SW480 (cell line): ENCODE results near the gene PCSK5.
"Not testable (repeated sequence)": the region's sequence is repeated elsewhere in the genome, so short reads cannot be mapped to it uniquely, and the experiment has no call there.

Source experiments
- DNase-seq: peaks from one replicate; pipeline ENCODE4 v3.0.0-alpha.2; 2016; ENCODE audit warnings: low spot score

PCSK5 gene

GRCh38 chr9:75889977-75890471 lies 449 bp upstream of the PCSK5 start:
- peak; percentile 68 for DNase-seq

- DNase-seq: peak; percentile 63
Measured at GRCh38 chr9:75891277-75891741, 836 bp downstream of the PCSK5 start.

DNA sequence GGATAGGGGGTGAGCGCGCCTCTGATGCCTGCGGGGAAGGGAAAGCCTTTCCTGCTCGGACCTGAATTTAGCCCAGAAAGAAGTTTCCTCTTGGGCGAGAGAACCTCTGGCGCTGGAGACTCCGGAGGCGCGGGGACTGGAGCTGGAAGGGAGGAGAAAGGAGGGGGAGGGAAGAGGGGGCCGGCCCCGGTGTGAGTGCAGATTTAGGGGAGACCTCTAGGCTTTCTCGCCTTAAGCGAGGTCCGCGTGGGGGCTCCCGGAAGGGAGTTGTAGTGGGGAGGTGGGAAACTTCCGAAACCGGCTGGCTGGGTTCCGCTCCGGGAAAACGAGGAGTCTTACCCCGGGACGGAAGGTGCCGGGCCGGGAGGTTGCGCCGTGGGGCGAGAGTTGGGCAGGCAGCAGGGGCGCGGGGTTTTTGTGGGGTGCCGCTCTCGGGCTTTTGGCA lies 1.3 kb downstream of the PCSK5 start:
- DNase-seq: peak; percentile 30

- peak; percentile 82 for DNase-seq
Measured at GRCh38 chr9:75892216-75892911, 1.9 kb downstream of the PCSK5 start.

DNA sequence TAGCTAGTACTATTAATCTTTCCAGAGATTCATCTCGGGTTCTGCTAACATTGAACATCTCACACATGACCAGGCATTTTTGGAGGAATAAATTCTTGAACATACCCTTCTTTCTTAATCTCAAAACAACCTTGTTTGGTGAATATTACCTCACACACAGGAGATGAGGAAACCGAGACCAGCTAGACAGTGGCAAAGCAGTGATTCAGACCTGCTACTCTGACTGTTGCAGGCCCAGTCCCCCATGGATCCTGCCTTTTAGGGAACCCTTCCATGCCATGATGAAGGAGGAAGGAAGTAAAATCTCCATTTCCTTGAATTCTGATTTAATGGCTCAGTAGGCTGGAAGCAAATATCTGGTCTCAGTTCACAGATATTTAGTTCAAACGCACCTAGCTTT lies 2.6 kb downstream of the PCSK5 start:
- no peak for DNase-seq

DNA sequence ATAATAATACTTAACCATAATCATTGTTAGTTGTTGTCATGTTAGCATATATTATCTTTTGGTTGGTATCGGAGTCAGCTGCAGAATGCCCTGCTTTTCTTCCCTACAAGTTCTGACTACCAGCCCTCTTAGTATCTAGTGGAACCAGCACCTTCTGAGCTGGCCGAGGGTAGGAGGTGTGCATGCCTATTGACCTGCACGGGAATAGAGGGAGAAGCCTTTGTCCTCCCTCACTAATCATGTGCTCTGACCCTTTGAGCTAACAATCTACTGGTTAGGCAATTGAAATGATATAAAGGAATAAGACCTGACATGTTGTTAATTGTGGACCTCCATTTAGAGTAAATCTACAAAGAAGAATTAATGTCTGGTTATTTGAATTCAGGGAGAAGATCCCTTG lies 4.1 kb downstream of the PCSK5 start:
- DNase-seq: no peak

- no peak for DNase-seq
Measured at GRCh38 chr9:75895112-75895511, 4.6 kb downstream of the PCSK5 start.

GRCh38 chr9:75896193-75896592 lies 5.7 kb downstream of the PCSK5 start:
- DNase-seq: no peak

DNA sequence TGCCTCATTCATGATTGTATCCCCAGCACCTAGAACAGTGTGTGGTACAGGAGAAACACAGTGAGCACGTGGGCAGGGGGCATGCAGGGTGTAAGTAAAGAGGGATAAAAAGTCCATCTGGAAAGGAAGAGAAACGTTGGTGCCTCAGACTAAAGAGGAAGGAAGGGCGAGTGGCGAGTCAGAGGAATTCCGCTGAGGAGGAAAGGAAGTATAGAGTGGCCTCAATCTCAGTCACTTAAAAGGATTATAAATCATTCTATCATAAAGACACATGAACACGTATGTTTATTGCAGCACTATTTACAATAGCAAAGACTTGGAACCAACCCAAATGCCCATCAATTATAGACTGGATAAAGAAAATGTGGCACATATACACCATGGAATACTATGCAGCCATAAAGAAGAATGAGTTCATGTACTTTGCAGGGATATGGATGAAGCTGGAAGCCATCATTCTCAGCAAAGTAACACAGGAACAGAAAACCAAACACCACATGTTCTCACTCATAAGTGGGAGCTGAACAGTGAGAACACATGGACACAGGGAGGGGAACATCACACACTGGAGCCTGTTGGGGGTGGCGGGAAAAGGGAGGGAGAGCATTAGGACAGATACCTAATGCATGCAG lies 10.5 kb downstream of the PCSK5 start:
- DNase-seq: not testable (repeated sequence)

DNA sequence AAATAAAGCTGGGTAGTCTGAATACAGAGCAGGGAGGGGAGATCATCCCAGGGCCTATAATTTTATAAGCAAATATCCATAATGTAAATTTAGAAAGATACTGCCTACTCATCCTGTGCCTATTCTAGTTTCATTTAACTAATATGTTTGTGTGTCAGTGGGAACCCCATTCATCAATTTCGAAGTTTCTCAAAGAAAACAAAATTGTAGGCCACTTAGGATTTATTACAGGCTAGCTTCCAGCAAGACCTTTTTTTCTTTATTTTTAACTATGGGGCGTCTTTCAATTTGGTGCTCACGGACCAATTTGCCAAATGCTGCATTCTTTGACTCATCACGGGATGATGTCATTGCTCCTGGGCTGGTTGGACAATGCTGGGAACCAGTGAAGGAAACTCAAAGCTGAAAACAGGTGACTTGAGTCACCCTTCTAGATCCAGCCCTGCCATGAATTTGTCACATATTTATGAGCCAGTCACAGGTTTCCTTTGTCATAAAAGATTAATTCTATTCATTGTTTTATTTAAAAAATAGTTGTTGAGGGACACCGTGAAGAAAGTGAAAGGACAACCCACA lies 13.4 kb downstream of the PCSK5 start:
- DNase-seq: no peak

- no peak for DNase-seq
Measured at GRCh38 chr9:75904364-75904763, 13.9 kb downstream of the PCSK5 start.

DNA sequence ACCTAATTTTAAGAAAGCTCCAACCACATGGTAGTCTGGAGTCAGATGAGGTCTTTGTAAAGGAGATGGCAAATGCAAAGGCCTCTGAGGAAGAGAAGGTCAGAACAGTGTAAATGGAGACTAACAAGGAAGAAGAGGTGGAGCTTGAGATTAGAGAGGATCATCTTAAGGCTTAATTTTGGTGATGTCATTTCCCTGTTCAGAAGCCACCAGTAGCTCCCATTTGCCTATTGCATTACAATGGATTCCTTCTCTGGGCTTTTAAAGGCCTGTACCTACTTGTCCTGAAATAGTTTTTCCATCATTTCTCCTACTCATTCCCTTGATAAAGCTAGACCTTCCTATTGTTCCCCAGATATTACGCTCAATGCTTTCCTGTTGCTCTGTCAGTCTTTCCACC lies 16.1 kb downstream of the PCSK5 start:
- no peak for DNase-seq

DNA sequence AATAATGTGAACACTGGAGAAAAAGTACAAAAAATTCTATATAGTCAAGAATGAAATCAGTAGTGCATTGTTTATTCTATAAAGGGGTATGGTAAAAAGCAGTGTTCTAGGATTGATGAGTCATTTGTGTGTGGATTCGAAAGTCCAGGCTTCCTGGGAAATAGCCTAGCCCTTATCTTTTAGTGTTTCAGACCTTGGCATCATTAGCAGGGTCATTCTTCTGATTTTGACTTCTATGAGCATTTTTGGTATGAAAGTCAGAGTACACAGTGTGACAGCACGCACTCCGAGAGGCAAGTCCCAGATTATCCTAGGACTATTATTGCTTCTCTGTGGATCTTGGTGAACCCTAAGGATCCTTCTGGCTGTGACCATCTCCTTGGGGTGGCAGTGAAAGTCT lies 16.9 kb downstream of the PCSK5 start:
- DNase-seq: no peak

DNA sequence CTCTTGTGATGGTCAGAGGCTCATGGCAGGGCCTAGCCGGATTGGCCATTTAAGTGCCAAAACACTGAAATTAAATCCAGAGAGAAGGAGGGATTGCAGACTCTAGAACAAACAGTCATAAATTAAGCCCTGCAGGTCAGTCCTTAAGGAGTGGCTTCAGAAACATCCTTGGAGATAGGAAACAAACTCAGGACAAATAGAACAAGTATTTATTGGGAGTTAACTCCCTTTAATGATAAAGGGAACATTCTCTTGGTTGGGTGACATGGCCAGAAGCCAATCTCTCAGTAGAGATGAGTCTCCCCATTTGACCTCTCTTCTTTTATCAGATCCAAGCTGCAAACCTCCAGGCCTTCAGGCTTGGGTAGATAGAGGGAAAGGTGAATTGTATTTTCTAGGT lies 17.4 kb downstream of the PCSK5 start:
- no peak for DNase-seq

GRCh38 chr9:75909776-75910175 lies 19.3 kb downstream of the PCSK5 start:
- no peak for DNase-seq

GRCh38 chr9:75910731-75911130 lies 20.3 kb downstream of the PCSK5 start:
- no peak for DNase-seq

- DNase-seq: no peak
Measured at GRCh38 chr9:75911390-75911789, 20.9 kb downstream of the PCSK5 start.

DNA sequence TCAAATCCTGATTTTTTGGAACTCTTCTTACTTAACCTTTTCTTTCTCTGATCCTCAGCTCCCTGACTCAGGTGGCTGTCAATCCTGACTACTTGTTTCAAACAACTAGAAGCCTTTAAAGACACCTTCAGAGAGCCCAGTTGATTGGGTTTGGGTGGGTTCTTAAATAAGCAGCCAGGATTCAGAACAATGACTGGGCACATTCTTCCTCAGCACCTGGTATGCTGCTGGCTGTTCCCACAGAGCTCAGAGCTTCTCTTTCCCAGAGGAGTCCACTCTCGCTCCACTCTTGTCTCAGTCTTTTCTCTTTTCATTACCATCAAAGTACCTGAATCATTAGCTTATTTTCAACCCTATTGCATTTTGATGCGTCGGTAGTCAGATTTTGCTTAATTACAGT lies 22.5 kb downstream of the PCSK5 start:
- DNase-seq: no peak

GRCh38 chr9:75914002-75914401 lies 23.5 kb downstream of the PCSK5 start:
- no peak for DNase-seq

GRCh38 chr9:75914883-75915452 lies 24.5 kb downstream of the PCSK5 start:
- DNase-seq: no peak

GRCh38 chr9:75918154-75918553 lies 27.7 kb downstream of the PCSK5 start:
- DNase-seq: no peak

GRCh38 chr9:75918909-75919308 lies 28.4 kb downstream of the PCSK5 start:
- no peak for DNase-seq
